HFFc6 (cell line): ENCODE data around the gene EIF4B. TPM values are rescaled to one million over a fixed set of nuclear protein-coding genes. Genes with fewer than 3 reads are reported as not detected.

Source experiments
- DNase-seq: peaks from one replicate; pipeline ENCODE4 v3.0.0-alpha.2; 2018
- H3K27ac Mint-ChIP-seq: 2 replicates; pipeline ENCODE4 v1.8.0; 2020; ENCODE audit warnings: mild to moderate bottlenecking, mixed read lengths
- H3K27me3 Mint-ChIP-seq: 2 replicates; pipeline ENCODE4 v1.8.0; 2021; ENCODE audit warnings: mild to moderate bottlenecking, moderate library complexity, mixed read lengths; ENCODE audit not compliant: insufficient read depth
- H3K36me3 Mint-ChIP-seq: 2 replicates; pipeline ENCODE4 v1.8.0; 2021; ENCODE audit warnings: low read depth, mixed read lengths
- H3K4me1 Mint-ChIP-seq: 2 replicates; pipeline ENCODE4 v1.8.0; 2020; ENCODE audit warnings: low read depth, mixed read lengths
- H3K4me3 Mint-ChIP-seq: 2 replicates; pipeline ENCODE4 v1.8.0; 2020; ENCODE audit warnings: mild to moderate bottlenecking, moderate library complexity, mixed read lengths
- H3K9me3 Mint-ChIP-seq: 2 replicates; pipeline ENCODE4 v1.8.0; 2020; ENCODE audit warnings: mild to moderate bottlenecking, mixed read lengths
- total RNA-seq, 6 experiments: library from RNA; stranded (reverse); fragmentation: NEBNext Ultra II Directional; extraction: Animal tissue kit (Norgen Biotek cat#: 25700); gene quantifications; 2 replicates in 1 of 6; 3 replicates in 5 of 6; pipeline ENCODE4 v1.2.3, GENCODE V29; 2021
- TF ChIP-seq, protein P1 (sequence below): fragments of 200-600 bp; sonication (generic); IDR thresholded peaks from 2 replicates; pipeline ENCODE4 v1.5.0; 2021; ENCODE audit warnings: antibody characterized with exemption, mild to moderate bottlenecking

The EIF4B gene
- total RNA-seq, 6 experiments from 2014 or later: 376 to 437 (median 392) TPM

DNA sequence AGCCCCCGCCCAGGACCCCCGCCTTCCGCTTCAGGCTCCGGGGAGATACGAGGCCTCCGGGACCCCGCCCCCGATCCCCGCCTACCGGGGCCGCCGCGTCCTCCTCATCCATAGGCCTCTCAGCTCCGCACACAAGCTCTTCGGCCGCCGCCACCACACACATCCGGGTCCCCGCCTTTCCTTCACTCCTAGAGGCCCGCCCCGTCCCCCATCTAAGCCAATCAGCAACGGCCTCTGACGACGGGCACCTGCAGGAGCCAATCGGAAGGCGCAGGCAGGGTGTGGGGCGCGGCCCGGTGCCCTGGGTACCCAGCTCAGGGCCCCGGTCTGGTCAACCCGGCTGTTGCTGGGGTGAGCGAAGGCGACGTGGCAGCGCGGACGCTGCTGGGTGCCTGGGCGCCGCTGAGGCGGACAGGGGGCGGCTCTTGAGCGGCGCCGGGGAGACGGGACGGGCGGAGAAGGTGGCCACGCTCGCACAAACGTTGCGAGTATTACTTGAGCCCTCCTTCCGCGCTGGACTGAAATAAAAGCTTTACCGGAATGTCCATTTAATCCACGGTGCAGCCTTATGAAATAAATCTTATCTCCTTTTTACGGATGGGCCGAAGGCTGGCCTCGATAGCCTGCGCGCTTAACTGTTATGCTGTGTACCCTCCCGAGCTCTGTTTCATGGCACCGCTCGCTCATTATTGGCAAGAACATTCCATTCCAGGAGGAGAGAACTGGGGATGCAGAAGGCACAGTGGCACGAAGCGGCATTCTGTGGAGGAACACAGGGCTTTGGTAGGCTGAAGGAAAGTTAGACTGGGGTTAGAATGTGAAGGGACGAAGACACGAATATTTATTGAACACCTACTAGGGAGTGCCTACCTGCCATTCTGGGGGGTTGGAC, 73.2 kb downstream of the EIF4B start, which contains the start of gene SPRYD3:
Gene SPRYD3 (minus strand): TSS at position 165 of the 892 bp plus-strand sequence. CDS start 57 bp downstream, at position 108.
- Mint-ChIP-seq H3K36me3 (peaks cover 12% of the 10 kb centered on the region), H3K4me1 (peaks cover 38% of the 10 kb centered on the region), H3K27ac (peak within 1 kb of the TSS; percentile 99), H3K9me3 (no peaks in the 10 kb centered on the region), H3K27me3 (peaks cover 4% of the 10 kb centered on the region), H3K4me3 (peak within 1 kb of the TSS; percentile 94)
- TF ChIP-seq, protein P1, sequence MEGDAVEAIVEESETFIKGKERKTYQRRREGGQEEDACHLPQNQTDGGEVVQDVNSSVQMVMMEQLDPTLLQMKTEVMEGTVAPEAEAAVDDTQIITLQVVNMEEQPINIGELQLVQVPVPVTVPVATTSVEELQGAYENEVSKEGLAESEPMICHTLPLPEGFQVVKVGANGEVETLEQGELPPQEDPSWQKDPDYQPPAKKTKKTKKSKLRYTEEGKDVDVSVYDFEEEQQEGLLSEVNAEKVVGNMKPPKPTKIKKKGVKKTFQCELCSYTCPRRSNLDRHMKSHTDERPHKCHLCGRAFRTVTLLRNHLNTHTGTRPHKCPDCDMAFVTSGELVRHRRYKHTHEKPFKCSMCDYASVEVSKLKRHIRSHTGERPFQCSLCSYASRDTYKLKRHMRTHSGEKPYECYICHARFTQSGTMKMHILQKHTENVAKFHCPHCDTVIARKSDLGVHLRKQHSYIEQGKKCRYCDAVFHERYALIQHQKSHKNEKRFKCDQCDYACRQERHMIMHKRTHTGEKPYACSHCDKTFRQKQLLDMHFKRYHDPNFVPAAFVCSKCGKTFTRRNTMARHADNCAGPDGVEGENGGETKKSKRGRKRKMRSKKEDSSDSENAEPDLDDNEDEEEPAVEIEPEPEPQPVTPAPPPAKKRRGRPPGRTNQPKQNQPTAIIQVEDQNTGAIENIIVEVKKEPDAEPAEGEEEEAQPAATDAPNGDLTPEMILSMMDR: no peak
- peak; percentile 95 for DNase-seq

DNA sequence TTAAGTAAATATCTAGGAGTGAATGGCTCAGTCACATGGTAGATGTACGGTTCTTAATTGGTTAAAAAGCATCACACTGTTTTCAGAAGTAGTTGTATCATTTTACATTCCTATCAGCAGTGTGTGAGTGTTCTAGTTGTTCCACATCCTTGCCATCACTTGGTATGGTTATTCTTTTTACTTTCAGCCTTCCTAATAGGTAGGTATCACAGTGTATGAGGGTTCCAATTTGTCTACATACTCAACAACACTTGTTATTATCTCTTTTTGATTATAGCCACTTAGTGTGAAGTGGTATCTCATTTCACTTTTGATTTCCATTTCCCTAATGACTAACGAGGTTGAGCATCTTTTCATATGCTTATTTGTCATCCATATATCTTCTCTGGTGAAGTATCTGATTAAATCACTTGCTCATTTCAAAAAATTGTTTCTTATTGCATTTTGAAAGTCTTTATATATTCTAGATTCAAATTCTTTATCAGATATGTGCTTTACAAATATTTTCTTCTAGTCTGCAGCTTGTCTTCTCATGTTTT, 76.5 kb downstream of the EIF4B start:
- peaks cover 31% of the 10 kb centered on the region for H3K4me1 Mint-ChIP-seq
- no peak for DNase-seq
- no peaks in the 10 kb centered on the region for H3K27me3 Mint-ChIP-seq
- no peaks in the 10 kb centered on the region for H3K9me3 Mint-ChIP-seq
- H3K4me3 Mint-ChIP-seq: no peak overlapping the region
- H3K27ac Mint-ChIP-seq: no peak overlapping the region
- TF ChIP-seq, protein P1: no peak
- H3K36me3 Mint-ChIP-seq: peaks cover 1% of the 10 kb centered on the region

DNA sequence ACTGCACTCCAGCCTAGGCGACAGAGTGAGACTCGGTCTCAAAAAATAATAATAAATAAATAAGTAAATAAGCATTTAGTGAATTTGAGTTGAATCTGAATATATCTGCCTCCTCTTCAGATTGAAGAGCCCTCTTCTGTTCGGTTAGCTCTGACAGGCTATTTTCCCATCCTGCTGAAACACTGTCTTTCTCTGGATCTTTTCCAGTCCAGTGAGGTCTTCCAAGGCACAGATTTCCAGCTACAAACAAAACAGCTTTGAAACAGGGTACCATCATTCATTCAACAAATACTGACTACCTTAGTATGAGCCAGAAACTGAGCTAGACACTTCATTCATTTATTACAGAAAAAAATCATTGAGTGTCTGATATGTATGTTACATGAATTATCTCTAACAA, 80.1 kb downstream of the EIF4B start:
- Mint-ChIP-seq H3K27me3 (peaks cover 2% of the 10 kb centered on the region; the same call in 1 of the 2 replicates), H3K4me1 (peaks cover 18% of the 10 kb centered on the region), H3K27ac (no peak overlapping the region), H3K36me3 (0 out of 2 replicates have a peak, but pooled peaks cover 6% of the 10 kb centered on the region), H3K4me3 (no peak overlapping the region), H3K9me3 (no peaks in the 10 kb centered on the region)
- DNase-seq: no peak
- TF ChIP-seq, protein P1: no peak

DNA sequence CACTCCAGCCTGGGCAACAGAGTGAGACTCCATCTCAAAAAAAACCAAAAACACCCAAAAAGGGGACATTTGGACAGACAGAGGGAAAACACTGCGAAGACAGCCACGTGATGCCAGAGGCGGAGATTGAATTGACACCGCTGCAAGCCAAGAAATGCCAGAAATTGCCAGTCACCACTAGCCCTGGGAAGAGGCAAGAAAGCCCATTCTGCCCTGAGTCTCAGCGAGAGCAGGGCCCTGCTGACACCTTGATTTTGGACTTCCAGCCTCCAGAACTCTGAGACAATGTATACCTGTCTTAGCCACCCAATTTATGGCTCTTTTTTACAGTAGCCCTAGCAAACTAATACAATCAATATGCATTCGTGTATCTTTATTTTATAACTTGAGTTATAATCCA, 83.8 kb downstream of the EIF4B start:
- H3K27me3 Mint-ChIP-seq: peaks cover 2% of the 10 kb centered on the region; the same call in 1 of the 2 replicates
- no peak for DNase-seq
- no peaks in the 10 kb centered on the region for H3K9me3 Mint-ChIP-seq
- no peak overlapping the region for H3K27ac Mint-ChIP-seq
- H3K36me3 Mint-ChIP-seq: 0 out of 2 replicates have a peak, but pooled peaks cover 6% of the 10 kb centered on the region
- H3K4me1 Mint-ChIP-seq: peaks cover 34% of the 10 kb centered on the region
- no peak overlapping the region for H3K4me3 Mint-ChIP-seq
- TF ChIP-seq, protein P1: no peak

DNA sequence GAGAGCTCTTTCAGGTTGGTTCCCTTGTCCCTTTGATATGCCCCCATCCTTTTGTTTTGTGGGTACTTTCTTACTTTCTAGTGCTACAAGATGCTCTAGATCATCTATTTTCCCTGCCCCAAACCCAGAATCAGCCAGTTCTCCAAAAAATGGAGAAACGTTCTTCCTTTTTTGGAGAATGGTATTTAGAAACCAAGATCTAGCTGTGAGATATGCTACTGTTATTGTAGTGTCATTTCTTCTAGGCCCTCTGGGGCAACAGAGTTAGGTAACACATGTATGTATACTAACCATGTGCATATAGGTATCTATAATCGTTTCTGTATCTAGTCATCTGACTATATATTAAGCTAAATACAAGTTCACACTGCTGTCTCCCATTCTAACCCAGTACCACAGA, 84.3 kb downstream of the EIF4B start:
- TF ChIP-seq, protein P1: no peak
- H3K9me3 Mint-ChIP-seq: no peaks in the 10 kb centered on the region
- H3K4me1 Mint-ChIP-seq: peaks cover 39% of the 10 kb centered on the region
- DNase-seq: no peak
- H3K4me3 Mint-ChIP-seq: peak overlapping the region; percentile 5; the same call in 1 of the 2 replicates
- H3K27me3 Mint-ChIP-seq: peaks cover 2% of the 10 kb centered on the region; the same call in 1 of the 2 replicates
- H3K36me3 Mint-ChIP-seq: 0 out of 2 replicates have a peak, but pooled peaks cover 6% of the 10 kb centered on the region
- H3K27ac Mint-ChIP-seq: no peak overlapping the region
